HUES6 (cell line): ENCODE data around the gene BMF.

Experiments used
- H3K27ac ChIP-seq: 2 replicates; pipeline ENCODE4 v1.7.0; 2013; ENCODE audit warnings: low read depth, mild to moderate bottlenecking, low read length, inconsistent platforms
- H3K27me3 ChIP-seq: 2 replicates; pipeline ENCODE4 v1.6.1; 2013; ENCODE audit warnings: low read length; ENCODE audit not compliant: control insufficient read depth, insufficient read depth
- H3K36me3 ChIP-seq: 2 replicates; pipeline ENCODE4 v1.6.1; 2013; ENCODE audit warnings: low read length; ENCODE audit not compliant: control insufficient read depth, insufficient read depth
- H3K4me1 ChIP-seq: 2 replicates; pipeline ENCODE4 v1.6.1; 2013; ENCODE audit warnings: low read length; ENCODE audit not compliant: control insufficient read depth, insufficient read depth
- H3K4me3 ChIP-seq: 2 replicates; pipeline ENCODE4 v1.5.1; 2013; ENCODE audit warnings: low read depth, low read length
- H3K9ac ChIP-seq: one replicate; pipeline ENCODE4 v1.6.1; 2013; ENCODE audit warnings: mild to moderate bottlenecking, low read length
- H3K9me3 ChIP-seq: 2 replicates; pipeline ENCODE4 v1.6.1; 2013; ENCODE audit warnings: low read depth, low read length; ENCODE audit not compliant: control insufficient read depth, insufficient read depth

BMF gene

DNA sequence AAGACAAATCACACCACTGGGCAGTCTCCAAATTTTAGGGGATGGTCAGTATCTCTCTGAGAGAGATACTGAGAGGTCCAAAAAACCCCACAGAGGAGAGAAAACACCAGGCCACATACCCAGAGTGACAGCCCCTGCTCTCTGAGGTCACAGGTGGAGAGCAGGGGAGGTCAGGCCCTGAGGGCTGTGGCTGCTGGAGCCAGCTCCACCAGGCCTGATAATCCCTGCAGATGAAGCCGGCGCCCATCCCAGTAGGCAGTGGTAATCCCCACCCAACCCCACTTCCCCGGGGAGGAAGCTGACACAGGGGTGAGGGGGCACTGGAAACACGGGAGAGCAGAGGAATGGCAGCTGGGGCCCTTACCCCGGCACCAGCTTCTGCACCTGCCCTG is 38.5 kb downstream of the BMF start:
- Histone ChIP-seq H3K9me3 (no peaks in the 10 kb centered on the region), H3K27ac (no peak overlapping the region), H3K4me1 (peaks cover 31% of the 10 kb centered on the region), H3K4me3 (no peak overlapping the region), H3K36me3 (no peaks in the 10 kb centered on the region), H3K27me3 (no peaks in the 10 kb centered on the region), H3K9ac (no peak overlapping the region)

- Histone ChIP-seq H3K4me3 (no peak overlapping the region; the same call in 1 of the 2 replicates), H3K9me3 (no peaks in the 10 kb centered on the region), H3K9ac (peak overlapping the region; percentile 74), H3K27me3 (no peaks in the 10 kb centered on the region), H3K27ac (peak overlapping the region; percentile 82; the same call in 1 of the 2 replicates), H3K36me3 (no peaks in the 10 kb centered on the region), H3K4me1 (peaks cover 37% of the 10 kb centered on the region)
These were observed 39.2 kb downstream of the BMF start for GRCh38 chr15:40069178-40070165.

GRCh38 chr15:40067921-40068624 is 40.6 kb downstream of the BMF start:
- H3K4me1 ChIP-seq = peaks cover 51% of the 10 kb centered on the region

GRCh38 chr15:40066589-40066988 is 42.1 kb downstream of the BMF start:
- Histone ChIP-seq H3K27ac (no peak overlapping the region), H3K4me3 (no peak overlapping the region), H3K4me1 (peaks cover 52% of the 10 kb centered on the region), H3K27me3 (no peaks in the 10 kb centered on the region), H3K9ac (no peak overlapping the region), H3K9me3 (no peaks in the 10 kb centered on the region), H3K36me3 (no peaks in the 10 kb centered on the region)

More at GRCh38 chr15:40067921-40068624, 40.6 kb downstream of the BMF start:
- Histone ChIP-seq H3K9me3 (no peaks in the 10 kb centered on the region), H3K9ac (no peak overlapping the region), H3K4me3 (no peak overlapping the region), H3K27me3 (no peaks in the 10 kb centered on the region), H3K27ac (no peak overlapping the region), H3K36me3 (no peaks in the 10 kb centered on the region)

DNA sequence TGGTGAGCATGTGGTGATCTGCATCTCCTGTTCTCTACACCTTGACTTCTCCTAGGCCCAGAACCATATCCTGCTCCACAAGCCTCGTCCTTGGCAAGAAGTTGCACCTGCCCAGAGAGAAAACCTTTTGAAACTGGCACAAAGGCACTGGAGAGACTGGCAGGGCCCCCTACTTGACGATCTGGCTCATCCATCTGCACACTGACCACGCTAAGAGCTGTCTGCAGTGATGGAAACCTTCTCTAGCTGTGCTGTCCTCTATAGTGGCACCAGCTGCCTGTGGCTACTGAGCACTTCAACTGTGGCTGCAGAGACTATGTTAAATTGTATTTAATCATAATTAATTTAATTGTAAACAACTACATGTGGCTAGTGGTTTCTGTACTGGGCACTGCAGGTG is 43.5 kb downstream of the BMF start:
- no peak overlapping the region for H3K4me3 ChIP-seq
- H3K9me3 ChIP-seq = no peaks in the 10 kb centered on the region
- H3K27me3 ChIP-seq = no peaks in the 10 kb centered on the region
- H3K9ac ChIP-seq = no peak overlapping the region
- no peak overlapping the region for H3K27ac ChIP-seq
- H3K36me3 ChIP-seq = no peaks in the 10 kb centered on the region
- H3K4me1 ChIP-seq = peaks cover 51% of the 10 kb centered on the region

- Histone ChIP-seq H3K27ac (peak overlapping the region; percentile 15; the same call in 1 of the 2 replicates), H3K9ac (no peak overlapping the region), H3K4me3 (no peak overlapping the region), H3K27me3 (no peaks in the 10 kb centered on the region), H3K36me3 (no peaks in the 10 kb centered on the region), H3K9me3 (no peaks in the 10 kb centered on the region), H3K4me1 (peaks cover 43% of the 10 kb centered on the region)
These were observed 44.3 kb downstream of the BMF start for GRCh38 chr15:40064231-40064894.

GRCh38 chr15:40063563-40064011 is 45.1 kb downstream of the BMF start:
- H3K4me1 ChIP-seq = peaks cover 37% of the 10 kb centered on the region
- no peak overlapping the region for H3K4me3 ChIP-seq
- H3K9me3 ChIP-seq = no peaks in the 10 kb centered on the region
- H3K9ac ChIP-seq = no peak overlapping the region
- no peaks in the 10 kb centered on the region for H3K27me3 ChIP-seq
- no peaks in the 10 kb centered on the region for H3K36me3 ChIP-seq
- peak overlapping the region; percentile 15; the same call in 1 of the 2 replicates for H3K27ac ChIP-seq

DNA sequence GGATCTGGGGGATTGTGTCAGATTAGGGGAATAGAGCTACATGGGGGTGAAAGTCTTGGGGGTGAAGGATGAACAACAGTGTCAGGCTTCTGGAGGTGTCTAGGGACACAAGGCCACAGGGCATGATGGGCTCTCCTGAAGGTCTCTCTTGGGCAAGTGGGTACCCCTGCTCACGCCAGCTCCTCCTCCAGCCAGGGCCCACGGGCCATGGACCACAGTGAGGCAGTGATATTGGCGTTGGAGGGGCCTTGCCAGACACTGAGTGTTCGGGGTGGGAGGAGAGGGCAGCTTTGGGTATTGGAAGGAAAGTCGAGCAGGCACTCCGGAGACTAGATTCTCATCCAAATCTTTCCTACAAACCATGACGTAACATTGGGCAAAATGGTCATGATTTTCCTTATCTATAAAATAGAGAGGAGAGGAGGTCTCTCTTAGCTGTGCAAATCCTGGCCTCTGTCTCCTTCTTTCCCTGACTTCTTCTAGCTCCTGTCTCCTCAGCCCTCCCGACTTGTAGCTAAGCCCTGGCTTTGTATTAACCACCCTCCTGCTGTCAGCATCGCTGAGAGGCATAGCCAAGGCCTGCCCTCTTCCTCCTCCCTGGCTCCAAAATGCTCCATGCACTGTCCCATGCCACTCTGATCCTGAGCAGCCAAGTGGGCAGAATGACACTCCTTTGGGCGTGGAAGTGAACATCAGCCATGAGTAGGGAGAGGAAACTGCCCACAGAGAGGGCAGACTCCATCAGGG is 45.7 kb downstream of the BMF start:
- Histone ChIP-seq H3K27me3 (no peaks in the 10 kb centered on the region), H3K36me3 (no peaks in the 10 kb centered on the region), H3K4me1 (peaks cover 31% of the 10 kb centered on the region), H3K9ac (no peak overlapping the region), H3K9me3 (no peaks in the 10 kb centered on the region), H3K4me3 (no peak overlapping the region), H3K27ac (no peak overlapping the region)

- H3K4me1 ChIP-seq = peaks cover 23% of the 10 kb centered on the region
- H3K9me3 ChIP-seq = no peaks in the 10 kb centered on the region
- no peak overlapping the region for H3K9ac ChIP-seq
- H3K27me3 ChIP-seq = no peaks in the 10 kb centered on the region
- H3K27ac ChIP-seq = no peak overlapping the region
- H3K4me3 ChIP-seq = no peak overlapping the region
- H3K36me3 ChIP-seq = no peaks in the 10 kb centered on the region
These were observed 47.3 kb downstream of the BMF start for GRCh38 chr15:40061212-40061901.
